NCI-H526 (cell line): ENCODE measurements around the gene TSPAN32.
"Not testable (repeated sequence)": the region's sequence is repeated elsewhere in the genome, so short reads cannot be mapped to it uniquely, and the experiment has no call there.

Experiments used
- DNase-seq, 2 experiments: peaks; one replicate each; lab custom pipeline; 2025; lab: John Stamatoyannopoulos, UW

TSPAN32 gene

DNA sequence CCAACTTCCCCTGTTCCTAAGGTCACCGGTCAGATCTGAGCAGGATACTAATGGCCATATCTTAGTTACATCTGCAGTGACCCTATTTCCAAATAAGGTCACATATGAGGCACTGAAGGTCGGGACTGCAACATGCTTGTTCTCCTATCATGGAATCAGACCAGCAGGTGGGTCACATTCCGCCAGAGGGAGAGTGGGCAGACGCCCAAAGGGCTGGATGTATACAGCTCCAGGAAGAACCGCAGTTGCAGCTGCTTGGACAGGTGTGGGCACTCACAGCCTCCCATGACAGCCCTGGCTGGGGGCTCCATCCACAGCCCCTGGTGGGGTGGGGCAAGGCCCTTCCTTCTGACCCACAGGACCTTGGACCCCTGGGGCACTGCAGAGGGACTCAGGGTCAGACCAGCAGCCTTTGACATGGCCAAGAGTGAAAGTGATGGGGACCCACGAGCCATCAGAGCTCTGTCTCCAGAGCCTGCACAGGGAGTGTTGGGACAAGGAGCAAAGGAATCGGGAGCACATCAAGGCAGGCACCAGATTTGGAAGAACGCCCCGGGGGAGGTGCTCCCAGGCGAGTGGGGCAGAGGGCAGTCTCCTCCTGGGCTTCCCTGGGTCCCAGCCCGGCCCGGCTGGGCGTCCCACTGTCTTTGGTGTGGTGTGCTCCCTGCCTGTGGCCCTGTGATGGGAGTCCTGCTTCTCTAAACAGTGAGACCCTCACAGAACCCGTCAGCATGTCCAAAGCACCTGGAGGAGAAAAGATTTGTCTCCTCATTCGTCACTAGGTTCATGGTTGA is 62.0 kb downstream of the TSPAN32 start:
- DNase-seq = no peak

GRCh38 chr11:2364386-2364785 is 62.6 kb downstream of the TSPAN32 start:
- not testable (repeated sequence) for DNase-seq

GRCh38 chr11:2365571-2366210 is 63.9 kb downstream of the TSPAN32 start:
- no peak for DNase-seq

GRCh38 chr11:2366276-2366675 is 64.5 kb downstream of the TSPAN32 start:
- no peak for DNase-seq

DNA sequence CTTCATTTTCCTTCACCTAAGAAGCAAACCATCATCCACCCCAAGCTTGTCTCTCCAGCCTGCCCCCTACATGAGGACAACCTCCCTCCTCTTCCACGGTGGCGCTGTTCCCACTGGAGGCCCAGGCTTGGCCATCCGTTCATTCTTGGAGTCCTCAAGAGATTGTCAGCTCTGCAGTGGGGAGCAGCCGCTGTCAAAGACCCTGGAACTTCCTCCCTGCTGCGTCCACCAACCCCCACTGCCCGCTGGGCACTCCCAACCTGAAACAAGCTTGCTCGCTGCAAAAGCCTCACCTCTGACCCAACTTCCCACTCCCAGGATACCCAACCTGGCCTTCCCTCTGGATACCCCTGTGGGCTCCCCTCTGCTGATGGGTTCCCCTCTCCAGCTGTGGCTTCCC is 64.9 kb downstream of the TSPAN32 start:
- no peak for DNase-seq

- no peak for DNase-seq
Measured at GRCh38 chr11:2367266-2368160, 65.7 kb downstream of the TSPAN32 start.
